SK-N-SH (cell line): Measurements from ENCODE around the gene APBB2. TPM values are rescaled to one million over a fixed set of nuclear protein-coding genes. Genes with fewer than 3 reads are reported as not detected.

Source experiments
- CTCF ChIA-PET: fragments of 300-600, 350-600 bp; formaldehyde crosslinking; extraction: SDS; loops from one replicate; lab custom pipeline; 2021; lab: Yijun Ruan, JAX
- POLR2A ChIA-PET: fragments of 350-600 bp; sonication (Branson Sonifier 250); formaldehyde crosslinking; extraction: SDS; loops from one replicate; lab custom pipeline; 2020; ENCODE audit warnings: antibody characterized with exemption, inconsistent platforms; lab: Yijun Ruan, JAX
- DNase-seq: peaks from one replicate; pipeline ENCODE4 v3.0.0; 2012
- H2AFZ ChIP-seq: fragments of 200-600 bp; sonication (generic); 2 replicates; pipeline ENCODE4 v1.8.1; 2016; ENCODE audit warnings: antibody characterized with exemption, mild to moderate bottlenecking, low read depth
- H3F3A ChIP-seq: fragments of 200-600 bp; sonication (generic); replicated peaks from 2 replicates; pipeline ENCODE3; 2016; ENCODE audit warnings: antibody characterized with exemption, mild to moderate bottlenecking; ENCODE audit not compliant: insufficient read depth
- H3K27ac ChIP-seq, 2 experiments: fragments of 200-500 bp in 1 of 2; fragments of 200-600 bp in 1 of 2; sonication (Bioruptor generic) in 1 of 2; sonication (generic), shearing (Covaris generic) in 1 of 2; 2 replicates each; pipeline versions ENCODE4 v1.5.1 to v1.6.1; 2014 to 2016; ENCODE audit warnings: low read depth in 2 of 2, inconsistent platforms in 1 of 2, low read length in 1 of 2, mild to moderate bottlenecking in 1 of 2, mixed read lengths in 1 of 2
- H3K27me3 ChIP-seq: fragments of 200-600 bp; sonication (generic), shearing (Covaris generic); 2 replicates; pipeline ENCODE4 v1.6.1; 2016; ENCODE audit warnings: mixed run types; ENCODE audit not compliant: insufficient read depth
- H3K36me3 ChIP-seq, 2 experiments: fragments of 200-500 bp in 1 of 2; fragments of 200-600 bp in 1 of 2; sonication (Bioruptor generic) in 1 of 2; sonication (generic) in 1 of 2; replicated peaks in 1 of 2; 2 replicates each; pipeline versions ENCODE3 to v1.5.1; 2014 to 2016; ENCODE audit warnings: low read length in 1 of 2, mild to moderate bottlenecking in 1 of 2; ENCODE audit not compliant: insufficient read depth in 2 of 2, control insufficient read depth in 1 of 2
- H3K4me1 ChIP-seq, 2 experiments: fragments of 200-500 bp in 1 of 2; fragments of 200-600 bp in 1 of 2; sonication (Bioruptor generic) in 1 of 2; sonication (generic), shearing (Covaris generic) in 1 of 2; 2 replicates each; pipeline versions ENCODE4 v1.5.1 to v1.6.1; 2014 to 2016; ENCODE audit warnings: low read depth in 1 of 2, low read length in 1 of 2, mixed run types in 1 of 2; ENCODE audit not compliant: insufficient read depth in 2 of 2, control insufficient read depth in 1 of 2
- H3K4me2 ChIP-seq: fragments of 200-600 bp; sonication (generic), shearing (Covaris generic); 2 replicates; pipeline ENCODE4 v1.6.1; 2017; ENCODE audit warnings: mixed run types
- H3K4me3 ChIP-seq, 2 experiments: fragments of 200-500 bp in 1 of 2; fragments of 200-600 bp in 1 of 2; sonication (Bioruptor generic) in 1 of 2; sonication (generic), shearing (Covaris generic) in 1 of 2; 2 replicates each; pipeline versions ENCODE4 v1.5.1 to v1.8.1; 2014 to 2016; ENCODE audit warnings: low read depth in 2 of 2, inconsistent platforms in 1 of 2, low read length in 1 of 2, mild to moderate bottlenecking in 1 of 2, mixed read lengths in 1 of 2, moderate library complexity in 1 of 2
- H3K79me2 ChIP-seq: fragments of 200-600 bp; sonication (generic); 2 replicates; pipeline ENCODE4 v1.8.1; 2017; ENCODE audit warnings: mild to moderate bottlenecking; ENCODE audit not compliant: insufficient read depth
- H3K9ac ChIP-seq: fragments of 200-600 bp; sonication (generic); 2 replicates; pipeline ENCODE4 v1.6.1; 2017; ENCODE audit warnings: mixed run types
- H3K9me2 ChIP-seq: fragments of 200-600 bp; sonication (generic); 2 replicates; pipeline ENCODE4 v1.6.1; 2017; ENCODE audit warnings: mixed run types
- H3K9me3 ChIP-seq: fragments of 200-600 bp; sonication (generic); 2 replicates; pipeline ENCODE4 v1.6.1; 2017; ENCODE audit warnings: mixed run types, mild to moderate bottlenecking, moderate library complexity
- H4K20me1 ChIP-seq: fragments of 200-600 bp; sonication (generic); 2 replicates; pipeline ENCODE4 v1.6.1; 2017; ENCODE audit warnings: mild to moderate bottlenecking, mixed run types; ENCODE audit not compliant: insufficient read depth
- CHD2 ChIP-seq: fragments of 150-350 bp; IDR thresholded peaks from 2 replicates; pipeline ENCODE4 v1.6.1; 2018; ENCODE audit warnings: low read length; ENCODE audit not compliant: partially characterized antibody
- ELF1 ChIP-seq: IDR thresholded peaks from 2 replicates; pipeline ENCODE4 v1.4.0; 2012
- EZH2phosphoT487 ChIP-seq: fragments of 200-600 bp; sonication (generic); IDR thresholded peaks from 2 replicates; pipeline ENCODE4 v1.6.1; 2017; ENCODE audit warnings: low read depth, mixed run types, mild to moderate bottlenecking, antibody characterized with exemption, moderate library complexity, borderline replicate concordance
- FOSL2 ChIP-seq: IDR thresholded peaks from 2 replicates; pipeline ENCODE4 v1.4.0; 2012; ENCODE audit warnings: low read depth, mild to moderate bottlenecking, moderate library complexity, borderline replicate concordance
- FOXJ3 ChIP-seq: sonication (generic); formaldehyde crosslinking; IDR thresholded peaks from 2 replicates; pipeline ENCODE4 v1.5.1; 2020; ENCODE audit warnings: mild to moderate bottlenecking, missing genetic modification reagents
- IRF3 ChIP-seq: fragments of 150-350 bp; IDR thresholded peaks from 2 replicates; pipeline ENCODE4 v1.6.1; 2016; ENCODE audit warnings: mild to moderate bottlenecking, low read depth, low read length
- JUND ChIP-seq: IDR thresholded peaks from 2 replicates; pipeline ENCODE4 v1.4.0; 2012
- MAX ChIP-seq: IDR thresholded peaks from 2 replicates; pipeline ENCODE4 v1.4.0; 2012; ENCODE audit warnings: low read depth
- MEF2A ChIP-seq: IDR thresholded peaks from 2 replicates; pipeline ENCODE4 v1.4.0; 2012; ENCODE audit warnings: low read depth, borderline replicate concordance
- NFIC ChIP-seq: IDR thresholded peaks from 2 replicates; pipeline ENCODE4 v1.4.0; 2012; ENCODE audit warnings: borderline replicate concordance
- NRF1 ChIP-seq: IDR thresholded peaks from 2 replicates; pipeline ENCODE4 v1.6.1; 2012; ENCODE audit warnings: low read depth, mild to moderate bottlenecking, low read length
- RAD21 ChIP-seq: IDR thresholded peaks from 2 replicates; pipeline ENCODE4 v1.6.1; 2012; ENCODE audit warnings: mild to moderate bottlenecking, low read length
- TAF1 ChIP-seq: IDR thresholded peaks from 2 replicates; pipeline ENCODE4 v1.6.1; 2012; ENCODE audit warnings: low read depth, mild to moderate bottlenecking, low read length, moderate library complexity, borderline replicate concordance
- USF2 ChIP-seq: fragments of 150-350 bp; IDR thresholded peaks from 2 replicates; pipeline ENCODE4 v1.6.1; 2017; ENCODE audit warnings: antibody characterized with exemption, low read length, low read depth, borderline replicate concordance
- ZBTB33 ChIP-seq: IDR thresholded peaks from 2 replicates; pipeline ENCODE4 v1.4.0; 2012; ENCODE audit warnings: low read depth, borderline replicate concordance
- WGBS: methylation state at CpG from one replicate; pipeline ENCODE4 v1.1.6; 2017; ENCODE audit warnings: low lambda C conversion rate; 5-methylcytosine and 5-hydroxymethylcytosine counted together
- polyA plus RNA-seq, 3 experiments: library from polyadenylated mRNA; depleted of rRNA; stranded (reverse); fragments of >200 nt; gene quantifications; 2 replicates each; pipeline ENCODE4 v1.2.3, GENCODE V29; 2012

Gene APBB2
- polyA plus RNA-seq, 1 of the 3 experiments (the other 2 are of a cell fraction): 49.8 TPM

GRCh38 chr4:41079881-41080560 lies 134.3 kb downstream of the APBB2 start:
- H3K9ac ChIP-seq: no peak overlapping the region
- H3K9me3 ChIP-seq: no peaks in the 10 kb centered on the region
- H3K4me1 ChIP-seq: no peaks in the 10 kb centered on the region; a peak in 2 of 4 replicates
- CTCF ChIA-PET: interaction anchor here (0.8 to 1.3 kb wide), 3 partner anchors 9 to 104 kb away, joined by 3 to 4 read pairs (median 4); no protein-coding TSS in a partner anchor
- H3K9me2 ChIP-seq: no peaks in the 10 kb centered on the region
- peaks cover 95% of the 10 kb centered on the region for H3K79me2 ChIP-seq
- POLR2A ChIA-PET: no interaction called here
- WGBS: 71% methylated on average over 6 of the region's 6 CpGs
- no peak overlapping the region for H3K4me2 ChIP-seq
- no peaks in the 10 kb centered on the region for H3F3A ChIP-seq
- no peak overlapping the region for H3K4me3 ChIP-seq
- H3K36me3 ChIP-seq: peaks cover 0 to 3% of the 10 kb centered on the region in 2 experiments
- no peaks in the 10 kb centered on the region for H3K27me3 ChIP-seq
- no peak overlapping the region for H3K27ac ChIP-seq
- TF ChIP-seq NRF1: no peak
- no peak for TF ChIP-seq TAF1
- TF ChIP-seq FOSL2: no peak
- H4K20me1 ChIP-seq: peaks cover 12% of the 10 kb centered on the region; the same call in 1 of the 2 replicates
- H2AFZ ChIP-seq: no peak overlapping the region
- DNase-seq: no peak

GRCh38 chr4:41077628-41078027 lies 136.7 kb downstream of the APBB2 start:
- H3K27ac ChIP-seq: no peak overlapping the region
- WGBS: 53% methylated on average over 1 of the region's 1 CpG
- peaks cover 12% of the 10 kb centered on the region; the same call in 1 of the 2 replicates for H4K20me1 ChIP-seq
- no peak overlapping the region for H3K9ac ChIP-seq
- no peak for DNase-seq
- no peak overlapping the region for H3K4me3 ChIP-seq
- H3K79me2 ChIP-seq: peaks cover 93% of the 10 kb centered on the region
- H3K36me3 ChIP-seq: peaks cover 0 to 3% of the 10 kb centered on the region in 2 experiments
- peaks cover 0 to 2% of the 10 kb centered on the region in 2 experiments; a peak in 2 of 4 replicates for H3K4me1 ChIP-seq
- H3K9me2 ChIP-seq: no peaks in the 10 kb centered on the region
- no peak for TF ChIP-seq ZBTB33
- no peak for TF ChIP-seq IRF3
- H3F3A ChIP-seq: no peaks in the 10 kb centered on the region
- H2AFZ ChIP-seq: no peak overlapping the region
- ChIA-PET CTCF (no interaction called here), POLR2A (no interaction called here)
- no peak overlapping the region for H3K4me2 ChIP-seq
- H3K9me3 ChIP-seq: no peaks in the 10 kb centered on the region
- H3K27me3 ChIP-seq: no peaks in the 10 kb centered on the region

GRCh38 chr4:41076481-41076880 lies 137.9 kb downstream of the APBB2 start:
- Histone ChIP-seq H3F3A (no peaks in the 10 kb centered on the region), H3K36me3 (peaks cover 0 to 3% of the 10 kb centered on the region in 2 experiments), H3K9me3 (no peaks in the 10 kb centered on the region), H4K20me1 (peaks cover 12% of the 10 kb centered on the region; the same call in 1 of the 2 replicates), H3K4me2 (no peak overlapping the region), H3K4me3 (no peak overlapping the region), H3K27me3 (no peaks in the 10 kb centered on the region), H3K9me2 (no peaks in the 10 kb centered on the region), H2AFZ (no peak overlapping the region), H3K9ac (no peak overlapping the region), H3K79me2 (peaks cover 94% of the 10 kb centered on the region), H3K27ac (no peak overlapping the region), H3K4me1 (peaks cover 0 to 2% of the 10 kb centered on the region in 2 experiments; a peak in 2 of 4 replicates)
- CTCF ChIA-PET: interaction anchor here (1.0 kb wide), 1 partner anchor 59 kb away, joined by 3 read pairs; no protein-coding TSS in a partner anchor
- DNase-seq: no peak
- WGBS: 100% methylated on average over 1 of the region's 1 CpG
- POLR2A ChIA-PET: no interaction called here
- TF ChIP-seq IRF3 (no peak), MEF2A (no peak), JUND (no peak), NFIC (no peak), ELF1 (no peak), EZH2phosphoT487 (no peak), RAD21 (no peak), FOXJ3 (no peak), USF2 (no peak), MAX (no peak), CHD2 (no peak)
